H1 (cell line): ENCODE results near the gene MFRP. TPM values are rescaled to one million over a fixed set of nuclear protein-coding genes. Genes with fewer than 3 reads are reported as not detected.

ENCODE experiments used
- CTCF ChIA-PET: fragments of 300-600 bp; sonication (Branson Sonifier 250); formaldehyde crosslinking; loops from one replicate; lab custom pipeline; 2021; ENCODE audit not compliant: partially characterized antibody; lab: Charles Lee
- POLR2A ChIA-PET: fragments of 300-600 bp; sonication (Branson Sonifier 250); formaldehyde crosslinking; loops from one replicate; lab custom pipeline; 2021; ENCODE audit warnings: inconsistent platforms; ENCODE audit not compliant: partially characterized antibody; lab: Charles Lee
- DNase-seq, 2 experiments: peaks; one replicate each; pipeline versions ENCODE4 v3.0.0 to v3.0.0-alpha.2; 2010 to 2022; ENCODE audit warnings: low spot score in 2 of 2, low read depth in 1 of 2, mixed read lengths in 1 of 2
- FAIRE-seq: peaks from 2 replicates; lab custom pipeline; 2011; peaks lifted over from hg19 to GRCh38; lab: Jason Lieb, UNC
- H2AFZ ChIP-seq: 2 replicates; pipeline ENCODE4 v1.8.1; 2012; ENCODE audit warnings: low read length, inconsistent platforms
- H2AK5ac ChIP-seq: 2 replicates; pipeline ENCODE4 v1.6.1; 2013; ENCODE audit warnings: low read depth, low read length
- H2BK120ac ChIP-seq: replicated peaks from 2 replicates; pipeline ENCODE3; 2013; ENCODE audit warnings: low read depth, low read length, inconsistent platforms
- H2BK12ac ChIP-seq: 2 replicates; pipeline ENCODE4 v1.6.1; 2013; ENCODE audit warnings: low read depth, low read length
- H2BK15ac ChIP-seq: 2 replicates; pipeline ENCODE4 v1.6.1; 2013; ENCODE audit warnings: low read length
- H2BK20ac ChIP-seq: 2 replicates; pipeline ENCODE4 v1.6.1; 2013; ENCODE audit warnings: low read length
- H2BK5ac ChIP-seq: 2 replicates; pipeline ENCODE4 v1.6.1; 2013; ENCODE audit warnings: low read depth, low read length
- H3K14ac ChIP-seq: 2 replicates; pipeline ENCODE4 v1.6.1; 2013; ENCODE audit warnings: inconsistent platforms; ENCODE audit not compliant: insufficient read length
- H3K18ac ChIP-seq: 2 replicates; pipeline ENCODE4 v1.6.1; 2013; ENCODE audit warnings: low read length; ENCODE audit errors: extremely low read depth
- H3K23ac ChIP-seq: 2 replicates; pipeline ENCODE4 v1.6.1; 2013; ENCODE audit warnings: inconsistent platforms; ENCODE audit not compliant: insufficient read length
- H3K23me2 ChIP-seq: 2 replicates; pipeline ENCODE4 v1.6.1; 2013; ENCODE audit warnings: low read depth, low read length
- H3K27ac ChIP-seq: 2 replicates; pipeline ENCODE4 v1.6.1; 2011; ENCODE audit warnings: low read depth, low read length, inconsistent platforms
- H3K27me3 ChIP-seq, 4 experiments: replicated peaks in 1 of 4; 1 replicate in 1 of 4; 2 replicates in 3 of 4; pipeline versions ENCODE4 v1.6.1 to v1.8.1; 2011 to 2013; ENCODE audit warnings: low read length in 3 of 4, mild to moderate bottlenecking in 3 of 4, inconsistent platforms in 2 of 4, mixed read lengths in 2 of 4, moderate library complexity in 1 of 4; ENCODE audit not compliant: control insufficient read depth in 3 of 4, insufficient read depth in 3 of 4; ENCODE audit errors: extremely low read depth in 1 of 4
- H3K36me3 ChIP-seq, 4 experiments: 2 replicates each; pipeline versions ENCODE4 v1.6.1 to v1.8.1; 2011 to 2013; ENCODE audit warnings: mild to moderate bottlenecking in 4 of 4, low read length in 3 of 4, moderate library complexity in 2 of 4, control low read depth in 1 of 4, inconsistent platforms in 1 of 4; ENCODE audit not compliant: insufficient read depth in 4 of 4, control insufficient read depth in 2 of 4
- H3K4ac ChIP-seq: replicated peaks from 2 replicates; pipeline ENCODE3; 2013; ENCODE audit warnings: low read length, low read depth, mixed read lengths, inconsistent platforms; ENCODE audit not compliant: insufficient read length
- H3K4me1 ChIP-seq, 4 experiments: replicated peaks in 1 of 4; 1 replicate in 1 of 4; 2 replicates in 3 of 4; pipeline versions ENCODE4 v1.6.1 to v1.8.1; 2011 to 2013; ENCODE audit warnings: low read length in 3 of 4, inconsistent platforms in 2 of 4, mixed read lengths in 1 of 4; ENCODE audit not compliant: insufficient read depth in 4 of 4, control insufficient read depth in 3 of 4
- H3K4me2 ChIP-seq, 2 experiments: 2 replicates each; pipeline versions ENCODE4 v1.6.1 to v1.8.1; 2011 to 2013; ENCODE audit warnings: low read depth in 2 of 2, low read length in 2 of 2, control low read depth in 1 of 2, inconsistent platforms in 1 of 2, mild to moderate bottlenecking in 1 of 2; ENCODE audit not compliant: insufficient read depth in 1 of 2
- H3K4me3 ChIP-seq, 4 experiments: fragments of 200-600, 300-600 bp in 1 of 4; sonication (generic), shearing (Covaris generic), sonication (Bioruptor Twin) in 1 of 4; 2 replicates each; pipeline versions ENCODE4 v1.5.1 to v1.8.1; 2011 to 2016; ENCODE audit warnings: low read length in 4 of 4, low read depth in 3 of 4, control low read depth in 2 of 4, inconsistent platforms in 2 of 4, mild to moderate bottlenecking in 2 of 4, mixed read lengths in 1 of 4, moderate library complexity in 1 of 4; ENCODE audit not compliant: insufficient read depth in 2 of 4; ENCODE audit errors: extremely low read depth in 1 of 4
- H3K56ac ChIP-seq: replicated peaks from 2 replicates; pipeline ENCODE3; 2013; ENCODE audit warnings: low read depth, mild to moderate bottlenecking, mixed read lengths, low read length, inconsistent platforms; ENCODE audit not compliant: insufficient read length
- H3K79me1 ChIP-seq: 2 replicates; pipeline ENCODE4 v1.6.1; 2013; ENCODE audit warnings: low read depth, low read length, control low read depth
- H3K79me2 ChIP-seq, 2 experiments: 2 replicates each; pipeline versions ENCODE4 v1.6.1 to v1.8.1; 2012 to 2013; ENCODE audit warnings: low read length in 2 of 2, mild to moderate bottlenecking in 2 of 2, inconsistent platforms in 1 of 2; ENCODE audit not compliant: insufficient read depth in 2 of 2, control insufficient read depth in 1 of 2
- H3K9ac ChIP-seq, 4 experiments: replicated peaks in 1 of 4; 1 replicate in 1 of 4; 2 replicates in 3 of 4; pipeline versions ENCODE4 v1.6.1 to v1.8.1; 2011 to 2013; ENCODE audit warnings: low read depth in 3 of 4, low read length in 3 of 4, control low read depth in 2 of 4, mild to moderate bottlenecking in 2 of 4, moderate library complexity in 2 of 4, inconsistent platforms in 1 of 4; ENCODE audit errors: extremely low read depth in 1 of 4
- H3K9me3 ChIP-seq, 2 experiments: 2 replicates each; pipeline versions ENCODE4 v1.6.1 to v1.8.1; 2012 to 2013; ENCODE audit warnings: mild to moderate bottlenecking in 2 of 2, moderate library complexity in 2 of 2, control low read depth in 1 of 2, inconsistent platforms in 1 of 2, low read depth in 1 of 2, low read length in 1 of 2, mixed read lengths in 1 of 2; ENCODE audit not compliant: insufficient read depth in 2 of 2
- H4K20me1 ChIP-seq, 2 experiments: replicated peaks in 1 of 2; 2 replicates each; pipeline versions ENCODE3 to v1.8.1; 2011 to 2013; ENCODE audit warnings: inconsistent platforms in 2 of 2, low read length in 2 of 2, mild to moderate bottlenecking in 1 of 2; ENCODE audit not compliant: insufficient read depth in 2 of 2, control insufficient read depth in 1 of 2
- H4K5ac ChIP-seq: 2 replicates; pipeline ENCODE4 v1.6.1; 2013; ENCODE audit warnings: low read length, low read depth, mixed read lengths, inconsistent platforms; ENCODE audit not compliant: insufficient read length
- H4K8ac ChIP-seq: 2 replicates; pipeline ENCODE4 v1.8.0; 2013; ENCODE audit warnings: mild to moderate bottlenecking, moderate library complexity, low read length, inconsistent platforms; ENCODE audit not compliant: insufficient read depth; ENCODE audit errors: extremely low read depth
- H4K91ac ChIP-seq: replicated peaks from 2 replicates; pipeline ENCODE3; 2013; ENCODE audit warnings: low read length, mixed read lengths, inconsistent platforms; ENCODE audit not compliant: insufficient read length
- MAFK ChIP-seq: IDR thresholded peaks from 2 replicates; pipeline ENCODE4 v1.6.1; 2012; ENCODE audit warnings: low read depth, mild to moderate bottlenecking, improper control_type of control experiment, low read length
- RAD21 ChIP-seq, 2 experiments: IDR thresholded peaks in 1 of 2; conservative IDR thresholded peaks in 1 of 2; 2 replicates each; pipeline ENCODE4 v1.6.1; 2011; ENCODE audit warnings: low read depth in 2 of 2, low read length in 2 of 2, improper control_type of control experiment in 1 of 2, inconsistent platforms in 1 of 2, mild to moderate bottlenecking in 1 of 2, moderate library complexity in 1 of 2
- WGBS, 2 experiments: shearing (Covaris generic) in 1 of 2; methylation state at CpG; one replicate each; pipeline versions ENCODE4 v1.1.6 to v1.1.7; 2013 to 2015; ENCODE audit warnings: low lambda C conversion rate in 2 of 2, mixed read lengths in 2 of 2, inconsistent platforms in 1 of 2, low coverage in 1 of 2, missing lambda C conversion rate in 1 of 2; ENCODE audit not compliant: insufficient replicate concordance in 2 of 2, insufficient coverage in 1 of 2, insufficient read length in 1 of 2; ENCODE audit errors: extremely low coverage in 1 of 2, missing lambda C conversion rate in 1 of 2; 5-methylcytosine and 5-hydroxymethylcytosine counted together
- polyA plus RNA-seq, 7 experiments: library from polyadenylated mRNA; depleted of rRNA in 3 of 7; stranded (reverse) in 5 of 7; unstranded in 2 of 7; fragments of >200 nt in 5 of 7; fragments of 200-250 nt in 2 of 7; gene quantifications; 1 replicate in 5 of 7; 2 replicates in 1 of 7; 4 replicates in 1 of 7; pipeline versions ENCODE4 v1.2.1 to v1.2.3, GENCODE V29; 2011 to 2013; ENCODE audit warnings: missing spikeins in 2 of 7, mixed read lengths in 2 of 7
- total RNA-seq: library from RNA; stranded (reverse); fragmentation: NEBNext Ultra II Directional; extraction: Animal tissue kit (Norgen Biotek cat#: 25700); gene quantifications from 2 replicates; pipeline ENCODE4 v1.2.1, GENCODE V29; 2021
- TF ChIP-seq, protein P1 (sequence below), 3 experiments: IDR thresholded peaks; 1 replicate in 2 of 3; 2 replicates in 1 of 3; pipeline versions ENCODE4 v1.5.1 to v1.6.1; 2011; ENCODE audit warnings: low read length in 3 of 3, mild to moderate bottlenecking in 3 of 3, inconsistent platforms in 2 of 3, low read depth in 1 of 3, moderate library complexity in 1 of 3; ENCODE audit not compliant: insufficient read depth in 1 of 3; ENCODE audit errors: control extremely low read depth in 1 of 3

Gene MFRP
- total and polyA plus RNA-seq, 2 of the 8 experiments (the other 6 are each of a cell fraction or from before 2014, with no cell fraction given): 0.02 TPM; not detected in 1

- Histone ChIP-seq H3K4me2 (no peak overlapping the region), H4K20me1 (peaks cover 5 to 6% of the 10 kb centered on the region in 2 experiments), H2BK12ac (no peak overlapping the region), H4K5ac (no peak overlapping the region), H4K91ac (no peak overlapping the region), H3K14ac (no peak overlapping the region), H3K79me2 (no peaks in the 10 kb centered on the region), H3K4me1 (no peaks in the 10 kb centered on the region), H2BK15ac (no peak overlapping the region), H3K23me2 (no peaks in the 10 kb centered on the region)
- ChIA-PET POLR2A (interaction anchor here (0.6 to 5.6 kb wide), 8 partner anchors 10 to 290 kb away, joined by 3 to 44 read pairs (median 4); partner anchors contain the start of genes HMBS and MCAM), CTCF (interaction anchor here (0.6 to 13.8 kb wide), 13 partner anchors 8 to 225 kb away, joined by 3 to 174 read pairs (median 5); no protein-coding TSS in a partner anchor)
- TF ChIP-seq MAFK: no peak
- TF ChIP-seq, protein P1, sequence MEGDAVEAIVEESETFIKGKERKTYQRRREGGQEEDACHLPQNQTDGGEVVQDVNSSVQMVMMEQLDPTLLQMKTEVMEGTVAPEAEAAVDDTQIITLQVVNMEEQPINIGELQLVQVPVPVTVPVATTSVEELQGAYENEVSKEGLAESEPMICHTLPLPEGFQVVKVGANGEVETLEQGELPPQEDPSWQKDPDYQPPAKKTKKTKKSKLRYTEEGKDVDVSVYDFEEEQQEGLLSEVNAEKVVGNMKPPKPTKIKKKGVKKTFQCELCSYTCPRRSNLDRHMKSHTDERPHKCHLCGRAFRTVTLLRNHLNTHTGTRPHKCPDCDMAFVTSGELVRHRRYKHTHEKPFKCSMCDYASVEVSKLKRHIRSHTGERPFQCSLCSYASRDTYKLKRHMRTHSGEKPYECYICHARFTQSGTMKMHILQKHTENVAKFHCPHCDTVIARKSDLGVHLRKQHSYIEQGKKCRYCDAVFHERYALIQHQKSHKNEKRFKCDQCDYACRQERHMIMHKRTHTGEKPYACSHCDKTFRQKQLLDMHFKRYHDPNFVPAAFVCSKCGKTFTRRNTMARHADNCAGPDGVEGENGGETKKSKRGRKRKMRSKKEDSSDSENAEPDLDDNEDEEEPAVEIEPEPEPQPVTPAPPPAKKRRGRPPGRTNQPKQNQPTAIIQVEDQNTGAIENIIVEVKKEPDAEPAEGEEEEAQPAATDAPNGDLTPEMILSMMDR (IDR thresholded peaks at IDR 0.05; ENCODE audit: control extremely low read depth in 1 of 3, insufficient read depth in 1 of 3, low read depth in 1 of 3, low read length in 3 of 3): peak in 2 of 3 experiments; percentile 2 to 30; a peak in 3 of 4 replicates
- TF ChIP-seq RAD21 (IDR thresholded peaks at IDR 0.05 in 1 of 2, conservative IDR thresholded peaks at IDR 0.05 in 1 of 2; ENCODE audit: low read depth in 2 of 2, low read length in 2 of 2): peak; percentile 26 to 45; a peak in 2 of 4 replicates
- TF ChIP-seq, all 59 proteins: peak for 2
- H3K56ac ChIP-seq: no peak overlapping the region
- H3K23ac ChIP-seq: no peak overlapping the region
- H2BK20ac ChIP-seq: no peak overlapping the region
- no peak overlapping the region for H3K4me3 ChIP-seq
- no peak overlapping the region for H2AK5ac ChIP-seq
- no peak for DNase-seq
- H3K9ac ChIP-seq: no peak overlapping the region
- H3K9me3 ChIP-seq: no peaks in the 10 kb centered on the region
- no peak for FAIRE-seq
- no peak overlapping the region for H2AFZ ChIP-seq
- H3K36me3 ChIP-seq: peaks cover 5 to 45% (median 16%) of the 10 kb centered on the region in 4 experiments; a peak in 7 of 8 replicates
- H2BK5ac ChIP-seq: no peak overlapping the region
- no peak overlapping the region; the same call in 1 of the 2 replicates for H3K27ac ChIP-seq
- no peak overlapping the region for H3K18ac ChIP-seq
- 63% methylated on average over 1 of the region's 1 CpG; no CpG with 5 or more reads in 1 of the 2 experiments for WGBS, 2 experiments
- H3K27me3 ChIP-seq: no peaks in the 10 kb centered on the region
- H3K79me1 ChIP-seq: no peaks in the 10 kb centered on the region
- no peak overlapping the region for H2BK120ac ChIP-seq
- H4K8ac ChIP-seq: no peak overlapping the region
- no peak overlapping the region for H3K4ac ChIP-seq
Observed at GRCh38 chr11:119307219-119307618, 39.3 kb downstream of the MFRP start.
